GM11168 (cell line): ENCODE data around the gene PPFIBP2.

Experiments
- in situ Hi-C: fragments of 300-500 bp; cut with MboI; formaldehyde crosslinking; loops from one replicate; pipeline ENCODE4 v1.12.0; 2022; ENCODE audit warnings: low sequenced_read_pairs; ENCODE audit not compliant: unreplicated experiment

The PPFIBP2 gene

GRCh38 chr11:7523416-7524210 is 9.8 kb downstream of the PPFIBP2 start:
- in situ Hi-C loops, result no loop called here

- in situ Hi-C loops, result no loop called here
Observed at GRCh38 chr11:7524462-7525235, 10.8 kb downstream of the PPFIBP2 start.

- in situ Hi-C loops, result no loop called here
Observed at GRCh38 chr11:7525424-7525823, 11.6 kb downstream of the PPFIBP2 start.

GRCh38 chr11:7527029-7527428 is 13.2 kb downstream of the PPFIBP2 start:
- in situ Hi-C loops, result no loop called here

- in situ Hi-C loops, result no loop called here
Observed at GRCh38 chr11:7528514-7529049, 14.8 kb downstream of the PPFIBP2 start.

GRCh38 chr11:7530013-7530640 is 16.3 kb downstream of the PPFIBP2 start:
- in situ Hi-C loops, result no loop called here

- in situ Hi-C loops, result no loop called here
Observed at GRCh38 chr11:7531011-7531410, 17.2 kb downstream of the PPFIBP2 start.

- in situ Hi-C loops, result no loop called here
Observed at GRCh38 chr11:7532405-7533145, 18.8 kb downstream of the PPFIBP2 start.

- in situ Hi-C loops, result no loop called here
Observed at GRCh38 chr11:7533199-7534041, 19.6 kb downstream of the PPFIBP2 start.

GRCh38 chr11:7534042-7534378 is 20.2 kb downstream of the PPFIBP2 start:
- in situ Hi-C loops, result no loop called here

- in situ Hi-C loops, result no loop called here
Observed at GRCh38 chr11:7536100-7536499, 22.3 kb downstream of the PPFIBP2 start.

GRCh38 chr11:7537265-7537664 is 23.5 kb downstream of the PPFIBP2 start:
- in situ Hi-C loops, result no loop called here

- in situ Hi-C loops, result no loop called here
Observed at GRCh38 chr11:7538031-7538430, 24.2 kb downstream of the PPFIBP2 start.

- in situ Hi-C loops, result no loop called here
Observed at GRCh38 chr11:7538466-7539454, 25.0 kb downstream of the PPFIBP2 start.

- in situ Hi-C loops, result no loop called here
Observed at GRCh38 chr11:7540830-7541555, 27.2 kb downstream of the PPFIBP2 start.

- in situ Hi-C loops, result no loop called here
Observed at GRCh38 chr11:7543302-7543701, 29.5 kb downstream of the PPFIBP2 start.

GRCh38 chr11:7544021-7544420 is 30.2 kb downstream of the PPFIBP2 start:
- in situ Hi-C loops, result no loop called here

- in situ Hi-C loops, result no loop called here
Observed at GRCh38 chr11:7545611-7546010, 31.8 kb downstream of the PPFIBP2 start.
